22Rv1 (cell line): ENCODE measurements around the gene CTCF.

Experiments used
- H3K27ac ChIP-seq: fragments of 450-650 bp; 2 replicates; pipeline ENCODE4 v1.5.1; 2017
- CTCF ChIP-seq: fragments of 450-650 bp; IDR thresholded peaks from 2 replicates; pipeline ENCODE4 v1.5.1; 2017; ENCODE audit warnings: mild to moderate bottlenecking
- ZFX ChIP-seq: fragments of 450-650 bp; IDR thresholded peaks from 2 replicates; pipeline ENCODE4 v1.6.1; 2017; ENCODE audit warnings: antibody characterized with exemption, borderline replicate concordance

CTCF gene

DNA sequence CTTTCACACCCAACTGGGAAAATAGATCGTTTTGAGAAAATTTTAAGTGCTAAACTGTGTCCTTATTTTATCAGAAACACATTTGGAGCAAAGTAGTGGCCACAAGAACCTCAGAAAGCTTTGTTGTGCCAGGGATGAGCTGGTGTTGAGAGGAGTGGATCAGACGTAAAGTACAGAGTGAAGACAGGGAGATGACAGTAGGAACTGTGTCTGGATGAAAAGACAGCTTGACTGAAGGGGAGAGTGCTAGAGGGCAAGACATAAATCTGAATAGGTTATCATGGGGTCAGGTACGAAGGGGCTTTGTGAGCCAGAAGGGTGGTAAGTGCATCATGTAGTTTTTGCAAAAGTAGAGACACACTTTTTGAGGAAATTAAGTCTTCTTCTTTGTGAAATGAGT, 43.3 kb downstream of the CTCF start:
- TF ChIP-seq CTCF (no peak), ZFX (no peak)
- H3K27ac ChIP-seq, result no peak overlapping the region

DNA sequence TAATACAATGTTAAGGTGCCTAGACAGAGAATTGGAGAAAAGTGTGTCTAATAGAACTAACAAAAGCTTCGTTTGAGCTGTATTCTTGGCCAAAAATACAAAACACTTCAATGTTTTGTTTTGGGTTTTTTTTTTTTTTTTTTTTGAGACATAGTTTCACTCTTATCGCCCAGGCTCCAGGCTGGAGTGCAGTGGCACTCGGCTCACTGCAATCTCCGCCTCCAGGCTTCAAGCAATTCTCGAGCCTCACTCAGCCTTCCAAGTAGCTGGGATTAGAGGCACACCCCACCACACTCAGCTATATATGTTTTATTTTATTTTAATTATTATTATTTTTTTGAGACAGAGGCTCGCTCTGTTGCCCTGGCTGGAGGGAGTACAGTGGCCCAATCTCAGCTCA, 44.3 kb downstream of the CTCF start:
- TF ChIP-seq ZFX (no peak), CTCF (no peak)
- no peak overlapping the region for H3K27ac ChIP-seq

DNA sequence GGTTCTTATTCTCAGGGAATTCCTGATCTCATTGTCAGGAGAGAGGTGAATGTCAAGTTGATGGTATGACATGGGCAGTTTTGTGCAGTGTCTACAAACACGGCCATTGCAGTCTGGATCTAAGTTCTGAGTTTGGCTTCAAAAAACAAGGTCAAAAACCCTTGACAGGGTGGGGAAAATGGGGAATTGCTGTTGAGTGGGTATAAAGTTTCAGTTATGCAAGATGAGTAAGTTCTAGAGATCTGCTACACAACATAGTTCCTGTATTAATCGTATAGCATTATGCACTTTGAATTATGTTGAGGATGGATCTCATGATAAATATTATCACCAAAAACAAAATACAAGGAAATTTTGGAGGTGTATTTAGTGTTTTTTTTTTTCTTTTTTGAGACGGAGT, 46.0 kb downstream of the CTCF start:
- TF ChIP-seq CTCF (no peak), ZFX (no peak)
- no peak overlapping the region for H3K27ac ChIP-seq

GRCh38 chr16:67613808-67614207, 51.5 kb downstream of the CTCF start:
- no peak overlapping the region for H3K27ac ChIP-seq
- peak; percentile 45 for TF ChIP-seq CTCF
- TF ChIP-seq ZFX, result no peak

DNA sequence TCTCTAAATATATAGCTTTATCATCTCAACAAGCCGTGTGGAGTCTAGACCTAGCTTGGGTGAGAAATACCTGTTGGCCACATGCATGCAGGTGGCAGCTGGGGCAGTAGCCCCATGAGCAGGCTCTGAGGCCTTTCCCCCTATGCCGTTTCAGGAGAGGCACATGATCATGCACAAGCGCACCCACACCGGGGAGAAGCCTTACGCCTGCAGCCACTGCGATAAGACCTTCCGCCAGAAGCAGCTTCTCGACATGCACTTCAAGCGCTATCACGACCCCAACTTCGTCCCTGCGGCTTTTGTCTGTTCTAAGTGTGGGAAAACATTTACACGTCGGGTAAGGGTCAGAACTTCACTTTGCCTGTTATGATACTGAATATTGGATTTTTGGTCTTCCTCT, 65.9 kb downstream of the CTCF start:
- TF ChIP-seq ZFX, result no peak
- no peak for TF ChIP-seq CTCF
- H3K27ac ChIP-seq, result no peak overlapping the region

DNA sequence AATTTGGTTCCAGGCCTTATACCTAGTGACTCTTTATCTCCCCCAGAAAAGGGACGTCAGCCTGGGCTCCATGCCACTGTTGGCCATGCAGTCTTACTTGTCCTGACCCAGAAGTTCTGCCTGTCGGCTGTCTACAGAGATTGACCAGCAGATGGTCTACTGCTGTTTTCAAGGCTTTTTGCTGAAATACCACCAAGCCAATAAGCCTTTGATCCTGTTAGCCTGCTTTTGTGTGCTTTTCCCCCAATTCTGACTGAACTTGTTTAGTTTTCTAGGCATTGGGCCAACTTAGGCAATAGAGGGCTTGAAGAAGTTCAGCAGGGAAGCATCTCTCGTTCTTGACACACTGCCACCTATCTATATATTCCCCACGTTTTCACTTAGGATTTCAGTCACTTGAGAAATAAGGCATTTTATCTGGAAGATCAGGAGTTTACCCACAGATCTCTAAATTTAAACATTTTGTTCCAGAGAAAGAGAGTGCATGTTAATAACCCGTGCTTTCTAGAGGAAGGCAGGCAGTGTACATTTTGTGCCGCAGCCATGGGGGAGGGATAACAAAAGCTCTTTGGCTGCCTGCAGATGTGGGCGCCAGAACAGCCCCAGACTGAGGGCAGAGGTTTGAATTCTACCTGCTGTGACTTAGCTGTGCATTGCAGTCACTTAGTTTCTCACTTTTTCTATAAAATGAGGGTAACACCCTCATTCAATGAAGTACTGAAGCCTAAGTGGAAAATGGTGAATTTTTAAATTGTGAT, 70.3 kb downstream of the CTCF start:
- no peak overlapping the region for H3K27ac ChIP-seq
- no peak for TF ChIP-seq ZFX
- TF ChIP-seq CTCF, result no peak

DNA sequence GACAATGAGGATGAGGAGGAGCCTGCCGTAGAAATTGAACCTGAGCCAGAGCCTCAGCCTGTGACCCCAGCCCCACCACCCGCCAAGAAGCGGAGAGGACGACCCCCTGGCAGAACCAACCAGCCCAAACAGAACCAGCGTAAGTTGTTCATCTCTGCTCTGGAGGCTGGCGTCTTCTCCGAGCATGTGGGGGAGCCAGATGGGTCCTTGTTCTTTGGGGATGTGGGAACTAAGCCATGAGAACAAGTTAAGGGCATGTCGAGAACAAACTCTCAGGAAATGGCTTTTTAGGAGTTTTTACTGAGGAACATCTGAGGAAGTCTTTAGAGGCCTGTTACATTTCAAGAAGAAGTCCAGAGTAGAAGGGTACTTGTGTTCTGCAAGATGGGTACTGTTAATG, 74.4 kb downstream of the CTCF start:
- H3K27ac ChIP-seq, result no peak overlapping the region
- TF ChIP-seq CTCF (no peak), ZFX (no peak)
